ENCODE measurements around the gene TAF1B.

GRCh38 chr2:9797681-9798556 is 45.4 kb upstream of the TAF1B start:
- no peak for TF ChIP-seq CTCF (IDR thresholded peaks at IDR 0.05)
- no peak for TF ChIP-seq SIN3A (IDR thresholded peaks at IDR 0.05; ENCODE audit: borderline replicate concordance, insufficient read depth, low read depth, low read length)
